Medulla oblongata (tissue), 1 donor: Measurements from ENCODE around the gene EHBP1.
"Not testable (repeated sequence)": the region's sequence is repeated elsewhere in the genome, so short reads cannot be mapped to it uniquely, and the experiment has no call there.

ENCODE experiments used
- DNase-seq: peaks from one replicate; pipeline ENCODE4 v3.0.0-alpha.2; 2015; ENCODE audit errors: extremely low spot score

Gene EHBP1

DNA sequence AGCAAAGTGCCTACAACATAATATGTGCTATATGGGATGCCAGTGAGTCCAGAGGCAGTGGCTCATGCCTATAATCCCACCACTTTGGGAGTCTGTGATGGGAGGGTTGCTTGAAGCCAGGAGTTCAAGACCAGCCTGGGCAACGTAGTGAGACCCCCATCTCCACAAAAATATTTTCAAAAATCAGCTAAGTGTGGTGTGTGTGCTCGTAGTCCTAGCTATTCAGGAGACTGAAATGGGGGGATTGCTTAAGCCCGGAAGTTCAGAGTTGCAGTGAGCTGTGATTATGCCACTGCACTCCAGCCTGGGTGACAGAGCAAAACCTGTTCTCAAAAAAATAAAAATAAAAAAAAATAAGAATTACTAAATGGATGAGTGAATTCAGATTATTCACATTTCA, 368.5 kb downstream of the EHBP1 start:
- no peak for DNase-seq

DNA sequence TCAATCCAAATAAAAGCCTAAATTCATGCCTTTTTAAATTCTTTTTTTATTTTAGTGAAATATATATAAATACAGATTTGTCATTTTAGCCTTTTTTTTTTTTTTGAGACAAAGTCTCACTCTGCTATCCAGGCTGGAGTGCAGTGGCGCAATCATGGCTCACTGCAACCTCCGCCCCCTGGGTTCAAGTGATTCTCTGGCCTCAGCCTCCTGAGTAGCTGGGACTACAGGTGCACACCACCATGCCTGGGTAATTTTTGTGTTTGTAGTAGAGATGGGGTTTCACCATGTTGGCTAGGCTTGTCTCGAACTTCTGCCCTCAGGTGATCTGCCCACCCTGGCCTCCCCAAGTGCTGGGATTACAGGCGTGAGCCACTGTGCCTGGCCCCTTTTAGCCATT, 368.9 kb downstream of the EHBP1 start:
- not testable (repeated sequence) for DNase-seq

DNA sequence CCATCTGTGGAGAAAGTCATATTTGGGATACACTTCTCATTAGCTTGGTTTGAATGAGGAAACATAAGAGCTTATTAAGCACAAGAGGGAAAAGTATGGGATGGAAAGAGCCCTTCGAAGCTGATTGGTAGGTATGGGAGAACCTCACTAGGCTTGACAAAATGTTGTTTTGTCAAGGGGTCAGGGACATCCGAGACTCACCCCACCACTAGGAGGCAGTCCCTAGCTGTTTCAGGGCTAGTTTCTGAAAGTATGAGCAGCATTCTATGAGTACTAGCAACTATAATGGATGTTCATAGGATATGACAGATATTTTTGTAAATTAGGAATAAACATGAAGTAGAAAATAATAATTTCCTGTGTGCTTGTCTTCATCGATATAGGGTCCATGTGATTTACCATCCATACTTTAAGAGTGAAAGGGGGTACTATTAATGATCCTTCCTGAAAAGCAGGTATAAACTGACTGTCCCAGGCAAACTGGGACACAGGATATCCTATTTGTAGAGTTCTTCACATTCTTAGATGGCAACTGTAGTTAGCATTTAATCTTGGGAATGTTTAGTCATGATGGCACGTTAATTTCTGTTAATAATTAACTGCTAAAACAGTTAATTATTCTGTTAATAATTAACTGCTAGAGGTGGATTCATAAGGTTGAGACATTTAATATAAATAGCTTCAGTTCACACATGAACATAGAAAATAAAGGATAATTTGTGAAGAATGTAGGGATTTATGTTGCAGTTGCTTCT, 373.5 kb downstream of the EHBP1 start:
- no peak for DNase-seq

DNA sequence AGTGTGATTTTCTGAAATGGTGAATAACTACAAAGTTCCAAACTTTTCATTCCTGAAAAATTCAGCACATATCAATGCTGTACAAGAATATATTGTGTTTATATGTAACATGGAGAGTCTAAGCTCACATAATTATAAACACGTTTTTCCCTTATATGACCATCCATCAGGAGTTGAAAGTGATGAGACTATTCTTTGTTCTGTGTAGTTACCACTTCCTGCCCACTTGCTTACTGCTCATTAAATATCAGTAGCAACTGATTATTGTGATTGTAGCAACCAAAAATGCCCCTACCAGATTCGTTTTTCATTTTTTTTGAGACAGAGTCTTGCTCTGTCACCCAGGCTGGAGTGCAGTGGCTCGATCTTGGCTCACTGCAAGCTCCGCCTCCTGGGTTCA, 375.9 kb downstream of the EHBP1 start:
- no peak for DNase-seq

DNA sequence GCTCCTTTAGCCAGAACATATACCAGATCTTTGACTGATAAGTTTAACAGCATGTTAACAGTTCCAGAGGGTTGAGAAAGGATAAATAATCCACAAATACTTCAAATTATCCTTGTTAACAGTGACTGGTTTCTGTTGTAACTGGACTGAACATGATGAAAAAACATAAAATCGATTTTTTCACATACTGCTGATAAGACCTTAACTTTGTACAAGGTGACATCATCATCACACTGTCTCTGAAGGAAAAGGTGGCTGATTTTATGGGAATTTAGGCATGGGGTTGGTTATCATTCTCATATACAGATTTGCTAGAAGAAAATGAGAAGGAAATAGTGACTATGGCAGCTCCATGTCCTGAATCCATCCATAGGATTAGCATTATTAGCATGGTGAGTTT, 381.2 kb downstream of the EHBP1 start:
- DNase-seq, result no peak

DNA sequence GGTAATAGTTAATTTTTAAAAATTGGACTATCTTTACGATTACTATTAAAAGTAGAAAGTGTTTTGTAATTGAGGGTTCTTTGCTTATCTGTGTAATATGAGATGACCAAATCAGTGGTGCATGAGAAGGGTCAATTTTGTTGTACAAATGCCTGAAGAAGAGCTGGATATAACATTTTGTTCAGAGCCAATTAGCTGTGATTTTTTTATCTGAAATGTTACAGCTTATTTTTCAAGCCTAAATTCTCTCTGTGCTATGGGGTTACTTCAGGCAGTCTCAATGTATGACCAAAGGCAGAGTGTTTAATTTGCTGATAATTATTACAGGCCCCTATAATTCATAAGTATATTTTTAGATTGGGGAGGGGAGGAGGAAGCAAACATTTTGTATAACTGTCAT, 386.9 kb downstream of the EHBP1 start:
- no peak for DNase-seq

DNA sequence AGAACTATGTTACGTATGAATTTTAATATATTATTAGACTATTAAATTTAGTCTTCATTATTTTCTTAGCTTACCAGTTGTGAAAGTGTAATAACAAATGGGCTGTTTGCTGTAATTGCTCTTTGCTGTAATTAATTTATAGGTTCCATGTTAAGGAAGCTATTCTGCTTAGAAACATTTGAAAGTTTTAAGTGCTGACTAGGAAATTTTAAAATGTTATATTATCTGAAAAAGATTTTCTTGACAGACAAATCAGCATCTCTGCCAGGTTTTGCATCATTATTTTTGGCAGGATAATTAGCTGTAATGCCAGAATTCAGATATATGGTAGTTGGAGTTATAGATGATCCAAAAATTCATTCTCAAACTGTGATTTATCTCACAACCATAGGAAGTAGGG, 387.3 kb downstream of the EHBP1 start:
- DNase-seq, result no peak

DNA sequence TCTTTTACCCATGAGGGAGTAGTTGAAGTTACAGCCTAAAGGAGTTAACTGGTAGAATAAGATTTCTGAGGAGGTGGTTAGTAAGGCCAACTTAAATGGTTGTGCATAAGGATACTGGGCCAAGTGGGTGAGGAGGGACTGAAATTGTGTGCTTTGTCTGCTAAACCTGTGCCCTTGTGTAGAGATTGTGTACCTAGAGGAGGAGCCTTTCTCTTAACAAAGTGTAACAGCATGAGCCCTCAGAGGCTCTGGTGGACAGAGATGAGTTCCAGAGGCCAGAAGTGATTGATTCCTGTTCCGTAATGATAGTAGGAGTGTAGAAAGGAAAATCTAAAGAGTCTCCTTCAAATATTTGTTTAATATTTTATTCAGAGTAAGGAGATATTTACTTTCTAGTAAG, 388.0 kb downstream of the EHBP1 start:
- DNase-seq, result no peak
